ENCODE data around the gene PFDN2. TPM values are rescaled to one million over a fixed set of nuclear protein-coding genes. Genes with fewer than 3 reads are reported as not detected.
"Not testable (repeated sequence)": the region's sequence is repeated elsewhere in the genome, so short reads cannot be mapped to it uniquely, and the experiment has no call there.

Gene PFDN2
- total RNA-seq, 1 donor from 2014 or later = 16.3 TPM

- Histone ChIP-seq H3K4me1 (peaks cover 10 to 26% of the 10 kb centered on the region in 2 donors), H3K27me3 (no peaks in the 10 kb centered on the region), H3K4me3 (peak overlapping the region; percentile 76 to 98), H3K36me3 (peaks cover 36 to 46% of the 10 kb centered on the region in 2 donors), H3K27ac (peak overlapping the region; percentile 94 to 98), H3K9me3 (no peaks in the 10 kb centered on the region)
- peak in 1 of 2 donors; percentile 81 for DNase-seq (ENCODE audit: low spot score in 2 of 2)
- intact Hi-C loops (cut with DNase I) = loop anchor here (2.0 to 5.0 kb wide), 3 partner anchors 36 to 268 kb away; partner anchors contain the start of gene USF1
- peak in 1 of 3 experiments; percentile 39 for TF ChIP-seq CTCF (IDR thresholded peaks at IDR 0.05)
Measured at GRCh38 chr1:161119092-161119903, 1.5 kb upstream of the PFDN2 start.

- not testable (repeated sequence) for H3K27ac ChIP-seq; H3K27me3 ChIP-seq; DNase-seq (ENCODE audit: low spot score in 2 of 2); H3K9me3 ChIP-seq
- intact Hi-C loops (cut with DNase I) = loop anchor here (5.0 kb wide), 2 partner anchors 69 to 271 kb away; partner anchors contain the start of gene USF1
- peaks cover 8 to 12% of the 10 kb centered on the region in 2 donors for H3K36me3 ChIP-seq
- peaks cover 10 to 26% of the 10 kb centered on the region in 2 donors for H3K4me1 ChIP-seq
- H3K4me3 ChIP-seq = peak overlapping the region in 1 of 2 donors; percentile 98
Measured at GRCh38 chr1:161115961-161116360, 1.9 kb downstream of the PFDN2 start.

GRCh38 chr1:161115132-161115711, 2.6 kb downstream of the PFDN2 start:
- Histone ChIP-seq H3K36me3 (peaks cover 1 to 5% of the 10 kb centered on the region in 2 donors), H3K9me3 (no peaks in the 10 kb centered on the region), H3K4me1 (peaks cover 10 to 26% of the 10 kb centered on the region in 2 donors), H3K27ac (no peak overlapping the region), H3K4me3 (no peak overlapping the region), H3K27me3 (no peaks in the 10 kb centered on the region)
- no peak for DNase-seq (ENCODE audit: low spot score in 2 of 2)
- intact Hi-C loops (cut with DNase I) = loop anchor here (5.0 kb wide), 2 partner anchors 68 to 272 kb away; partner anchors contain the start of gene USF1
- no peak for TF ChIP-seq CTCF (IDR thresholded peaks at IDR 0.05)

GRCh38 chr1:161114556-161114955, 3.3 kb downstream of the PFDN2 start:
- no peaks in the 10 kb centered on the region for H3K9me3 ChIP-seq
- peaks cover 10 to 22% of the 10 kb centered on the region in 2 donors for H3K4me1 ChIP-seq
- intact Hi-C loops (cut with DNase I) = no loop called here
- no peaks in the 10 kb centered on the region for H3K36me3 ChIP-seq
- no peak overlapping the region for H3K27ac ChIP-seq
- TF ChIP-seq CTCF (IDR thresholded peaks at IDR 0.05) = no peak
- DNase-seq (ENCODE audit: low spot score in 2 of 2) = no peak
- no peak overlapping the region for H3K4me3 ChIP-seq
- no peaks in the 10 kb centered on the region for H3K27me3 ChIP-seq

- Histone ChIP-seq H3K27ac (no peak overlapping the region), H3K36me3 (no peaks in the 10 kb centered on the region), H3K4me3 (no peak overlapping the region), H3K27me3 (no peaks in the 10 kb centered on the region), H3K9me3 (no peaks in the 10 kb centered on the region), H3K4me1 (peaks cover 5 to 15% of the 10 kb centered on the region in 2 donors)
- intact Hi-C loops (cut with DNase I) = no loop called here
- no peak for DNase-seq (ENCODE audit: low spot score in 2 of 2)
- no peak for TF ChIP-seq CTCF (IDR thresholded peaks at IDR 0.05)
Measured at GRCh38 chr1:161113915-161114314, 3.9 kb downstream of the PFDN2 start.

GRCh38 chr1:161111527-161111926, 6.3 kb downstream of the PFDN2 start:
- Histone ChIP-seq H3K36me3 (no peaks in the 10 kb centered on the region), H3K9me3 (no peaks in the 10 kb centered on the region), H3K27ac (no peak overlapping the region), H3K4me1 (peaks cover 0 to 6% of the 10 kb centered on the region in 2 donors), H3K4me3 (no peak overlapping the region), H3K27me3 (no peaks in the 10 kb centered on the region)
- intact Hi-C loops (cut with DNase I) = no loop called here
- TF ChIP-seq CTCF (IDR thresholded peaks at IDR 0.05) = no peak
- no peak for DNase-seq (ENCODE audit: low spot score in 2 of 2)

All from ascending aorta (tissue), 2 donors.